GM23338 (cell line): ENCODE results near the gene NHLRC4.

ENCODE experiments used
- CREB1 ChIP-seq: fragments of 250-450 bp; sonication (Bioruptor Pico); IDR thresholded peaks from 2 replicates; pipeline ENCODE4 v1.5.0; 2020; ENCODE audit warnings: low read depth, mild to moderate bottlenecking, moderate library complexity
- ETS1 ChIP-seq: IDR thresholded peaks from 2 replicates; pipeline ENCODE4 v1.6.1; 2016; ENCODE audit warnings: antibody characterized with exemption
- EZH2 ChIP-seq: fragments of 200-600 bp; sonication (generic); IDR thresholded peaks from one replicate; pipeline ENCODE4 v1.8.0; 2017; ENCODE audit warnings: antibody characterized with exemption, mild to moderate bottlenecking, low read depth; ENCODE audit not compliant: unreplicated experiment
- EZH2phosphoT487 ChIP-seq: fragments of 200-600 bp; sonication (generic); IDR thresholded peaks from one replicate; pipeline ENCODE4 v1.8.1; 2018; ENCODE audit warnings: antibody characterized with exemption; ENCODE audit not compliant: unreplicated experiment
- JUNB ChIP-seq: IDR thresholded peaks from one replicate; pipeline ENCODE4 v1.6.1; 2016; ENCODE audit warnings: antibody characterized with exemption; ENCODE audit not compliant: unreplicated experiment
- NANOG ChIP-seq: IDR thresholded peaks from 2 replicates; pipeline ENCODE4 v1.6.1; 2016; ENCODE audit warnings: antibody characterized with exemption, borderline replicate concordance
- POLR2AphosphoS5 ChIP-seq: IDR thresholded peaks from 2 replicates; pipeline ENCODE4 v1.6.1; 2016; ENCODE audit warnings: antibody characterized with exemption, low read depth
- TF ChIP-seq, protein P1 (sequence below), 2 experiments: fragments of 200-600 bp in 1 of 2; sonication (generic) in 1 of 2; conservative IDR thresholded peaks; 2 replicates each; pipeline versions ENCODE4 v1.5.1 to v1.6.1; 2016 to 2017; ENCODE audit warnings: antibody characterized with exemption in 2 of 2, low read depth in 2 of 2, mild to moderate bottlenecking in 2 of 2, moderate library complexity in 1 of 2
- TF ChIP-seq, protein P2 (sequence below): IDR thresholded peaks from one replicate; pipeline ENCODE4 v1.6.1; 2018; ENCODE audit warnings: antibody characterized with exemption; ENCODE audit not compliant: unreplicated experiment

GRCh38 chr16:589658-590187, 22.9 kb downstream of the NHLRC4 start, which contains the start of gene RAB40C:
- TF ChIP-seq, protein P1, sequence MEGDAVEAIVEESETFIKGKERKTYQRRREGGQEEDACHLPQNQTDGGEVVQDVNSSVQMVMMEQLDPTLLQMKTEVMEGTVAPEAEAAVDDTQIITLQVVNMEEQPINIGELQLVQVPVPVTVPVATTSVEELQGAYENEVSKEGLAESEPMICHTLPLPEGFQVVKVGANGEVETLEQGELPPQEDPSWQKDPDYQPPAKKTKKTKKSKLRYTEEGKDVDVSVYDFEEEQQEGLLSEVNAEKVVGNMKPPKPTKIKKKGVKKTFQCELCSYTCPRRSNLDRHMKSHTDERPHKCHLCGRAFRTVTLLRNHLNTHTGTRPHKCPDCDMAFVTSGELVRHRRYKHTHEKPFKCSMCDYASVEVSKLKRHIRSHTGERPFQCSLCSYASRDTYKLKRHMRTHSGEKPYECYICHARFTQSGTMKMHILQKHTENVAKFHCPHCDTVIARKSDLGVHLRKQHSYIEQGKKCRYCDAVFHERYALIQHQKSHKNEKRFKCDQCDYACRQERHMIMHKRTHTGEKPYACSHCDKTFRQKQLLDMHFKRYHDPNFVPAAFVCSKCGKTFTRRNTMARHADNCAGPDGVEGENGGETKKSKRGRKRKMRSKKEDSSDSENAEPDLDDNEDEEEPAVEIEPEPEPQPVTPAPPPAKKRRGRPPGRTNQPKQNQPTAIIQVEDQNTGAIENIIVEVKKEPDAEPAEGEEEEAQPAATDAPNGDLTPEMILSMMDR (conservative IDR thresholded peaks at IDR 0.05; ENCODE audit: low read depth in 2 of 2): peak in 1 of 2 experiments; percentile 20; a peak in 1 of 4 replicates
- no peak for TF ChIP-seq ETS1
- TF ChIP-seq EZH2phosphoT487: no peak
- no peak for TF ChIP-seq POLR2AphosphoS5
- TF ChIP-seq EZH2: no peak
- TF ChIP-seq JUNB: no peak
- TF ChIP-seq, protein P2, sequence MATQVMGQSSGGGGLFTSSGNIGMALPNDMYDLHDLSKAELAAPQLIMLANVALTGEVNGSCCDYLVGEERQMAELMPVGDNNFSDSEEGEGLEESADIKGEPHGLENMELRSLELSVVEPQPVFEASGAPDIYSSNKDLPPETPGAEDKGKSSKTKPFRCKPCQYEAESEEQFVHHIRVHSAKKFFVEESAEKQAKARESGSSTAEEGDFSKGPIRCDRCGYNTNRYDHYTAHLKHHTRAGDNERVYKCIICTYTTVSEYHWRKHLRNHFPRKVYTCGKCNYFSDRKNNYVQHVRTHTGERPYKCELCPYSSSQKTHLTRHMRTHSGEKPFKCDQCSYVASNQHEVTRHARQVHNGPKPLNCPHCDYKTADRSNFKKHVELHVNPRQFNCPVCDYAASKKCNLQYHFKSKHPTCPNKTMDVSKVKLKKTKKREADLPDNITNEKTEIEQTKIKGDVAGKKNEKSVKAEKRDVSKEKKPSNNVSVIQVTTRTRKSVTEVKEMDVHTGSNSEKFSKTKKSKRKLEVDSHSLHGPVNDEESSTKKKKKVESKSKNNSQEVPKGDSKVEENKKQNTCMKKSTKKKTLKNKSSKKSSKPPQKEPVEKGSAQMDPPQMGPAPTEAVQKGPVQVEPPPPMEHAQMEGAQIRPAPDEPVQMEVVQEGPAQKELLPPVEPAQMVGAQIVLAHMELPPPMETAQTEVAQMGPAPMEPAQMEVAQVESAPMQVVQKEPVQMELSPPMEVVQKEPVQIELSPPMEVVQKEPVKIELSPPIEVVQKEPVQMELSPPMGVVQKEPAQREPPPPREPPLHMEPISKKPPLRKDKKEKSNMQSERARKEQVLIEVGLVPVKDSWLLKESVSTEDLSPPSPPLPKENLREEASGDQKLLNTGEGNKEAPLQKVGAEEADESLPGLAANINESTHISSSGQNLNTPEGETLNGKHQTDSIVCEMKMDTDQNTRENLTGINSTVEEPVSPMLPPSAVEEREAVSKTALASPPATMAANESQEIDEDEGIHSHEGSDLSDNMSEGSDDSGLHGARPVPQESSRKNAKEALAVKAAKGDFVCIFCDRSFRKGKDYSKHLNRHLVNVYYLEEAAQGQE: no peak
- TF ChIP-seq CREB1 (CRISPR knock-in tag): peak; percentile 76
- TF ChIP-seq NANOG: no peak
